Activated CD4-positive, alpha-beta T cell treated with anti-CD3 and anti-CD28 coated beads, Interleukin-2, amount 50 U/mL, for 4 hours (primary cell): ENCODE measurements around the gene VOPP1.

Source experiments
- DNase-seq, 2 experiments: peaks; one replicate each; pipeline ENCODE4 v3.0.0-alpha.2; 2020

The VOPP1 gene

GRCh38 chr7:55554038-55554437, 18.3 kb downstream of the VOPP1 start:
- DNase-seq, result no peak

GRCh38 chr7:55553024-55553345, 19.3 kb downstream of the VOPP1 start:
- DNase-seq, result no peak

GRCh38 chr7:55552320-55553023, 19.8 kb downstream of the VOPP1 start:
- no peak for DNase-seq

- DNase-seq, result no peak
Observed at GRCh38 chr7:55550841-55551537, 21.3 kb downstream of the VOPP1 start.

- DNase-seq, result no peak
Observed at GRCh38 chr7:55550010-55550663, 22.2 kb downstream of the VOPP1 start.

GRCh38 chr7:55549457-55549856, 22.8 kb downstream of the VOPP1 start:
- no peak for DNase-seq

- no peak for DNase-seq
Observed at GRCh38 chr7:55548295-55548731, 24.0 kb downstream of the VOPP1 start.

- peak; percentile 34 to 35 for DNase-seq
Observed at GRCh38 chr7:55546814-55547213, 25.5 kb downstream of the VOPP1 start.

- no peak for DNase-seq
Observed at GRCh38 chr7:55545496-55545895, 26.8 kb downstream of the VOPP1 start.

- DNase-seq, result no peak
Observed at GRCh38 chr7:55540226-55540858, 32.0 kb downstream of the VOPP1 start.

GRCh38 chr7:55539380-55539779, 32.9 kb downstream of the VOPP1 start:
- DNase-seq, result no peak

- DNase-seq, result no peak
Observed at GRCh38 chr7:55538538-55538937, 33.8 kb downstream of the VOPP1 start.

GRCh38 chr7:55537458-55537990, 34.8 kb downstream of the VOPP1 start:
- no peak for DNase-seq

- DNase-seq, result no peak
Observed at GRCh38 chr7:55536619-55537457, 35.5 kb downstream of the VOPP1 start.

- DNase-seq, result no peak
Observed at GRCh38 chr7:55535617-55536016, 36.7 kb downstream of the VOPP1 start.

GRCh38 chr7:55534916-55535590, 37.2 kb downstream of the VOPP1 start:
- no peak for DNase-seq

- peak; percentile 43 to 51 for DNase-seq
Observed at GRCh38 chr7:55534262-55534915, 37.9 kb downstream of the VOPP1 start.

- DNase-seq, result no peak
Observed at GRCh38 chr7:55533729-55534080, 38.6 kb downstream of the VOPP1 start.

- peak; percentile 56 to 62 for DNase-seq
Observed at GRCh38 chr7:55533050-55533728, 39.1 kb downstream of the VOPP1 start.

GRCh38 chr7:55532150-55532917, 40.0 kb downstream of the VOPP1 start:
- no peak for DNase-seq
